Thoracic aorta (tissue), 2 donors: ENCODE measurements around the gene BRD3. TPM values are rescaled to one million over a fixed set of nuclear protein-coding genes. Genes with fewer than 3 reads are reported as not detected.
A peak's percentile ranks its signal among the peaks of the same experiment; 100 is the strongest.

ENCODE experiments used
- ATAC-seq: fragments of 150-250 bp; one replicate; pipeline ENCODE4 v1.8.0; 2017; ENCODE audit warnings: low read depth; ENCODE audit not compliant: insufficient number of reproducible peaks, low FRiP score
- DNase-seq: peaks from one replicate; pipeline ENCODE4 v3.0.0-alpha.2; 2020; ENCODE audit warnings: low spot score
- H3K27ac ChIP-seq, 2 donors: fragments of 200-600 bp; sonication (generic); 1 replicate in 1 of 2; 2 replicates in 1 of 2; pipeline ENCODE4 v1.5.1; 2016; ENCODE audit warnings: mild to moderate bottlenecking in 2 of 2, moderate library complexity in 2 of 2
- H3K27me3 ChIP-seq: fragments of 200-600 bp; sonication (generic); replicated peaks from 2 replicates; pipeline ENCODE4 v1.6.0; 2016; ENCODE audit warnings: mild to moderate bottlenecking; ENCODE audit not compliant: insufficient read depth
- H3K36me3 ChIP-seq: fragments of 200-600 bp; sonication (generic); one replicate; pipeline ENCODE4 v1.5.1; 2016
- H3K4me1 ChIP-seq, 2 donors: fragments of 200-600 bp; sonication (generic); 1 replicate in 1 of 2; 2 replicates in 1 of 2; pipeline versions ENCODE4 v1.5.1 to v1.6.0; 2016; ENCODE audit warnings: low read depth in 2 of 2, mild to moderate bottlenecking in 1 of 2; ENCODE audit not compliant: control insufficient read depth in 1 of 2
- H3K4me3 ChIP-seq: fragments of 200-600 bp; sonication (generic); 2 replicates; pipeline ENCODE4 v1.5.1; 2016; ENCODE audit warnings: mild to moderate bottlenecking
- H3K9me3 ChIP-seq: fragments of 200-600 bp; sonication (generic); 2 replicates; pipeline ENCODE4 v1.5.1; 2016
- total RNA-seq, 2 donors: library from RNA; depleted of rRNA; stranded (reverse); fragments of >200 nt; gene quantifications; one replicate each; pipeline versions ENCODE4 v1.1.0 to v1.2.3, GENCODE V29; 2016
- TF ChIP-seq, protein P1 (sequence below): fragments of 200-600 bp; sonication (generic); IDR thresholded peaks from one replicate; pipeline ENCODE4 v1.5.1; 2019; ENCODE audit warnings: antibody characterized with exemption

The BRD3 gene
- total RNA-seq, 2 donors from 2014 or later: 22.1 to 47.9 TPM

DNA sequence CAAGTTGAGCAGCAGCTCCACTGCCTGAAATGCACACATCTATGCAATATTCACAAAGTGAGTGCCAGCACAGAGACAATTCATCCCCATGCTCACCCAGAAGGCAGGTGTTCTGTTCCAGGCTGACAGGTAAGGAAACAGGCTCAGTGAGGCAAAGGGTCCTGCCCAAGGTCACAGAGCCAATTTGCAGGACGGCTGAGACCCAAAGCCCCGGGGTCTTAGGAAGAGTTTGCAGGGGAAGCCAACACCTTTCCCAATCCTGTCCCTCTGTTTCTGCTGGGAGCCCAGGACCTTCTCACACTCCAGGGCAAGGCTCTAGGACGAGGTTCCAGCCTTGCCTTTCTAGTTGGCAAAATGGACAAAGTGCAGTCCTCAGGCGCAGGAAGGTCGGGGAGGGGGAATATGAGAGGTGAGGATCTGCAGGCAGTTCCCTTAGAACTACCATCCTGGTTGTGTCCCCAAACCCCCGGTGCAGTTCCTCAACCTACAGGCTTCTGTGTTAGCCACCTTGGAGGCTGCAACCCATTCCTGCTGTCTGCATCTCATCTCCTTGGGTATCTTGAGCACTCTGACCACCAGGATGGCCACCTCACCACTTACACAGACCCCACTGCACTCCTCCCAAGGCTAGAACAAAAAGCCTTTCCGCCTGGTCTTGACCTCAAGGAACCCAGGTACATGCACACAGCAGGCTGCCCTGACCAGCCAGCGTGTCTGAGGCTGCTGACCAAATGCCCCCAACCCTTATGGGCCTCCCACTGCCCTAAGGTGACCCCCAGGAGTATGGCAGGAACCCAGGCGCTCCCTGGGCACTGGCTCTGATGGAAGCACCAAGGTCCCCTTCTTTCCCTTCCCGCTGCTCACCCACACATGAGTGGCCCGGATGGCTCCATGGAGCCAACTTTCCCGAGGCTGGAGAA is 1.9 kb upstream of the BRD3 start:
- DNase-seq: no peak
- Histone ChIP-seq H3K9me3 (no peaks in the 10 kb centered on the region), H3K36me3 (no peaks in the 10 kb centered on the region), H3K27ac (no peak overlapping the region), H3K27me3 (no peaks in the 10 kb centered on the region), H3K4me1 (peaks cover 10 to 21% of the 10 kb centered on the region in 2 donors), H3K4me3 (no peak overlapping the region)
- ATAC-seq: no peak
- TF ChIP-seq, protein P1, sequence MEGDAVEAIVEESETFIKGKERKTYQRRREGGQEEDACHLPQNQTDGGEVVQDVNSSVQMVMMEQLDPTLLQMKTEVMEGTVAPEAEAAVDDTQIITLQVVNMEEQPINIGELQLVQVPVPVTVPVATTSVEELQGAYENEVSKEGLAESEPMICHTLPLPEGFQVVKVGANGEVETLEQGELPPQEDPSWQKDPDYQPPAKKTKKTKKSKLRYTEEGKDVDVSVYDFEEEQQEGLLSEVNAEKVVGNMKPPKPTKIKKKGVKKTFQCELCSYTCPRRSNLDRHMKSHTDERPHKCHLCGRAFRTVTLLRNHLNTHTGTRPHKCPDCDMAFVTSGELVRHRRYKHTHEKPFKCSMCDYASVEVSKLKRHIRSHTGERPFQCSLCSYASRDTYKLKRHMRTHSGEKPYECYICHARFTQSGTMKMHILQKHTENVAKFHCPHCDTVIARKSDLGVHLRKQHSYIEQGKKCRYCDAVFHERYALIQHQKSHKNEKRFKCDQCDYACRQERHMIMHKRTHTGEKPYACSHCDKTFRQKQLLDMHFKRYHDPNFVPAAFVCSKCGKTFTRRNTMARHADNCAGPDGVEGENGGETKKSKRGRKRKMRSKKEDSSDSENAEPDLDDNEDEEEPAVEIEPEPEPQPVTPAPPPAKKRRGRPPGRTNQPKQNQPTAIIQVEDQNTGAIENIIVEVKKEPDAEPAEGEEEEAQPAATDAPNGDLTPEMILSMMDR: no peak

DNA sequence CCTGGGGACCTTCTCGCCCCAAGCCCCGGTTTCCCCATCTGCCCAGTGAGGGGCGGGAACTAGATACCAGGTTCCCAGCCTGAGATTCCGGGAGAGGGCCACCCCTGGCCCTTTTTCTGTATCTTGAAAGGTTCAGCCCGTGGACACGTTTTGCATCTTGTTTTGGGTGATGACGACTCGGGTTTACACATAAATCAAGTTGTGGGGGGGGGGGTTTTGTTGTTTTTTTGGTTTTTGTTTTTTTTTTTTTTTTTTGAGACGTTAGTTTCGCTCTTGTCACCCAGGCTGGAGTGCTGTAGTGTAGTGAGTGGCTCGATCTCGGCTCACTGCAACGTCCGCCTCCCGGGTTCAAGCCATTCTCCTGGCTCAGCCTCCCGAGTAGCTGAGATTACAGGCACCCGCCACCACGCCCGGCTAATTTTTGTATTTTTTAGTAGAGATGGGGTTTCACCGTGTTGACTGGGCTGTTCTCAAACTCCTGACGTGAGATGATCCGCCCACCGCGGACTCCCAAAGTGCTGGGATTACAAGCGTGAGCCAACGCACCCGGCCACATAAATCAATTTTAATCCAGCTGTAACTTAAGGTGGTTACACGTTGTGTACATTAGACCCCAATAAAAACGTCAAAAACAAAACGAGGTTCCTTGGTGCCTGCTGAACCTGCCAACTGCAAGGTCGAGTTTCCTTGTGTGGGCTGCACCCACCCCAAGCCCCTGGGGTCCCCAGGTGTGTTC is 1.1 kb upstream of the BRD3 start:
- Histone ChIP-seq H3K27me3 (no peaks in the 10 kb centered on the region), H3K4me3 (peak overlapping the region; percentile 96), H3K36me3 (no peaks in the 10 kb centered on the region), H3K27ac (peak overlapping the region; percentile 90 to 96), H3K9me3 (no peaks in the 10 kb centered on the region), H3K4me1 (peaks cover 10 to 29% of the 10 kb centered on the region in 2 donors)
- TF ChIP-seq, protein P1: no peak
- DNase-seq: no peak
- ATAC-seq: no peak

DNA sequence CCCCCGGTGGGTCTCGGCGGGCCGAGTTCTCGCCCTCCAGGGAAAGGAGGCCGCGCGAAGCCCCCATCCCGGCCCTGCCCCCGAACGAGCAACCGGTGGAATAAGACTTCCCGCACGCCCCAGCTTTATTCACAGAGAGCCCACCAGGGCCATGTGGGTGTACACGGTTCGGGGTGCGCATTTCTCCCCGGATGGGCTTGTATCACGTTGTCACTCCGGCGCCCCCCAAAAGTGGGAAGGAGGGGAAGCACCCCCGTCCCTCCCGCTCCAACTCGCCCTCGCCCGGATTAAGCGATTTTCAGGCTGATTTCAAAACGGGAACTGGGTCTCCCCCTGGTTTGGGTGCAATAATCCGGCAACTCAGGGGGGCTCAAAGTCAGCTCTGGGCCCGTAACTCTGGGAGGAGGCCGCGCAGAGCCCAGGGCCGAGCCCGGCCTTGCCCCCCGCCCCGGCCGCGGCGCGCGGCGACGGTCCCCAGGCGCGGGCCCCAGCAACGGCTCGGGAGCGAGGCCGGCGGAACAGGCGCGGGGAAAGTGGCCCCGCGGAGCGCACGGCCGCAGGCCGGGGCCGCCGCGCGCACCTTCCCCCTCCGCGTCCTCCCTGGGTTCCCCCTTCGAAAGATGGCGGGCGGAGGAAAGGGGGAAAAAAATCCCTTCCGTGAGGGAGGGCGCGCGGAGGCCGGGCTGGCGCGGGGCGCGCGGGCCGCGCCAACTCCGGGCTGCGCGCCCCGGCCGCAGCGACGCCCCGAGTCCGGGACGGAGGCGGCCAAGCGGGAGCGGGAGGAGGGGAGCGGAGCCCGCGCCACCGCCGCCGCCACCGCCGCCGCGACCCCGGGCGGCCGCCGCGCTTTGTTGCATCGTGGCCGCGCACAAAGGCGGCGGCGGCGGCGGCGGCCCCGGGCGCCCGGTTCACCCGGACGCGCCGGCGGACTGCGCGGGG is 644 bp downstream of the BRD3 start:
- ATAC-seq: no peak
- H3K36me3 ChIP-seq: no peaks in the 10 kb centered on the region
- peaks cover 24 to 46% of the 10 kb centered on the region in 2 donors for H3K4me1 ChIP-seq
- H3K9me3 ChIP-seq: no peaks in the 10 kb centered on the region
- H3K4me3 ChIP-seq: peak overlapping the region; percentile 85
- H3K27me3 ChIP-seq: no peaks in the 10 kb centered on the region
- DNase-seq: no peak
- TF ChIP-seq, protein P1: no peak
- H3K27ac ChIP-seq: peak overlapping the region; percentile 51 to 71

DNA sequence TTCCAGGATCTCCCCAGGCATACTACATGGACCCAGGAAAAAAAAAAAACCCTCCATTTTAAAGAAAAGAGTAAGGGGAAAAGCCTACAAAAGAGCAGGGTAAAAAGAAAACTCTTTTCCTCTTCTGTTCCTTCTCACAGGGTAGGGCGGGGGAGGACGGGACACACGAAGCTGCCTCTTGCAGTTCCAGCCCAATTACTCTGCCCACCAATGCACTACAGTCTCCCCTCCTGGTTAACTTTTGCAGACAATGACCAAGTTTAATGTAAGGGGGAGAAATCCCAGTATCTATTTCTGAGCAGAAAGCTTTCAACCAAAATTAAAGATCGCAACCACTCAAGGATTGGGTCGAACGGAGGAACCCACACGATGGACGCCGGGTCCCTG is 1.3 kb downstream of the BRD3 start:
- DNase-seq: no peak
- no peaks in the 10 kb centered on the region for H3K36me3 ChIP-seq
- TF ChIP-seq, protein P1: no peak
- peak overlapping the region; percentile 85 for H3K4me3 ChIP-seq
- no peaks in the 10 kb centered on the region for H3K9me3 ChIP-seq
- H3K27ac ChIP-seq: peak overlapping the region in 1 of 2 donors; percentile 51
- ATAC-seq: no peak
- H3K27me3 ChIP-seq: no peaks in the 10 kb centered on the region
- H3K4me1 ChIP-seq: peaks cover 24 to 50% of the 10 kb centered on the region in 2 donors
